ENCODE data around the gene ALDH1A1.

ALDH1A1 gene

DNA sequence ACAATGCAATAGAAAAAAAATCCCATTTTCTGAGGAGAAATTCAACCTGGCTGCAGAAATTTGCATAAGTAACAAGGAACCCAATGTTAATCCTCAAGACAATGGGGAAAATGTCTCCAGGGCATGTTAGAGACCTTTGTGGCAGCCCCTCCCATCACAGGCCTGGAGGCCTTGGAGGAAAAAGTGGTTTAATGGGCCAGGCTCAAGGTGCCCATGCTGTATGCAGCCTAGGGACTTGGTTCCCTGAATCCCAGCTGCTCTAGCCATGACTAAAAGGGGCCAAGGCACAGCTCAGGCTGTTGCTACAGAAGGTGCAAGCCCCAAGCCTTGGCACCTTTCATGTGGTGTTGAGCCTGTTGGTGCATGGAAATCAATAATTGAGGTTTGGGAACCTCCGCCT lies 66.5 kb downstream of the ALDH1A1 start:
- ChIA-PET POLR2A (no interaction called here), CTCF (no interaction called here)
- no peak for DNase-seq (ENCODE audit: extremely low spot score)
- TF ChIP-seq, protein P1, sequence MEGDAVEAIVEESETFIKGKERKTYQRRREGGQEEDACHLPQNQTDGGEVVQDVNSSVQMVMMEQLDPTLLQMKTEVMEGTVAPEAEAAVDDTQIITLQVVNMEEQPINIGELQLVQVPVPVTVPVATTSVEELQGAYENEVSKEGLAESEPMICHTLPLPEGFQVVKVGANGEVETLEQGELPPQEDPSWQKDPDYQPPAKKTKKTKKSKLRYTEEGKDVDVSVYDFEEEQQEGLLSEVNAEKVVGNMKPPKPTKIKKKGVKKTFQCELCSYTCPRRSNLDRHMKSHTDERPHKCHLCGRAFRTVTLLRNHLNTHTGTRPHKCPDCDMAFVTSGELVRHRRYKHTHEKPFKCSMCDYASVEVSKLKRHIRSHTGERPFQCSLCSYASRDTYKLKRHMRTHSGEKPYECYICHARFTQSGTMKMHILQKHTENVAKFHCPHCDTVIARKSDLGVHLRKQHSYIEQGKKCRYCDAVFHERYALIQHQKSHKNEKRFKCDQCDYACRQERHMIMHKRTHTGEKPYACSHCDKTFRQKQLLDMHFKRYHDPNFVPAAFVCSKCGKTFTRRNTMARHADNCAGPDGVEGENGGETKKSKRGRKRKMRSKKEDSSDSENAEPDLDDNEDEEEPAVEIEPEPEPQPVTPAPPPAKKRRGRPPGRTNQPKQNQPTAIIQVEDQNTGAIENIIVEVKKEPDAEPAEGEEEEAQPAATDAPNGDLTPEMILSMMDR (IDR thresholded peaks at IDR 0.05; ENCODE audit: control extremely low read depth, extremely low read depth, low read depth, missing control alignments) = no peak

GRCh38 chr9:72884508-72884907 lies 68.3 kb downstream of the ALDH1A1 start:
- TF ChIP-seq, protein P1 (IDR thresholded peaks at IDR 0.05; ENCODE audit: control extremely low read depth, extremely low read depth, low read depth, missing control alignments) = no peak
- ChIA-PET POLR2A (no interaction called here), CTCF (interaction anchor here (1.4 kb wide), 1 partner anchor 12 kb away, joined by 4 read pairs; no protein-coding TSS in a partner anchor)
- DNase-seq (ENCODE audit: extremely low spot score) = no peak

DNA sequence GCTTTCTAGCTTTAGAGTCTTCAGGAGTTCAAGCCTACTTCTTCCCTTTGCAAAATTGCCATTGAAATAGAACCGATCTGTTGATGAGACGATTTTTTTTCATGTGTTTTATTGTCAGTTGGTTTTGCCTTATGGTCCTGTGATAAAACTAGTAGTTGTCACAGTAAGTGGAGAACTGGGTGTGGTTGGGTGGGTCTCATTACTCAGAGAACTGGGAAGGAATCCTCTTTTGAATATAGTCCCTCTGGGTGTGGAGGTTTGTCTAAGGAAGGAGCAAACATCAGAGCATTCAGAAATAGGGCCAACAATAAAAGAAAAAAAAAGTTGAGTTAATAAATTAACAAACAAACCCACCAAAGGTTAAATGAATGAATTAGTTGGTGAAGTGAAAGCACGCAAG lies 69.0 kb downstream of the ALDH1A1 start:
- POLR2A ChIA-PET = no interaction called here
- TF ChIP-seq, protein P1 (IDR thresholded peaks at IDR 0.05; ENCODE audit: control extremely low read depth, extremely low read depth, low read depth, missing control alignments) = no peak
- DNase-seq (ENCODE audit: extremely low spot score) = no peak
- CTCF ChIA-PET = interaction anchor here (1.4 kb wide), 1 partner anchor 11 kb away, joined by 4 read pairs; no protein-coding TSS in a partner anchor

DNA sequence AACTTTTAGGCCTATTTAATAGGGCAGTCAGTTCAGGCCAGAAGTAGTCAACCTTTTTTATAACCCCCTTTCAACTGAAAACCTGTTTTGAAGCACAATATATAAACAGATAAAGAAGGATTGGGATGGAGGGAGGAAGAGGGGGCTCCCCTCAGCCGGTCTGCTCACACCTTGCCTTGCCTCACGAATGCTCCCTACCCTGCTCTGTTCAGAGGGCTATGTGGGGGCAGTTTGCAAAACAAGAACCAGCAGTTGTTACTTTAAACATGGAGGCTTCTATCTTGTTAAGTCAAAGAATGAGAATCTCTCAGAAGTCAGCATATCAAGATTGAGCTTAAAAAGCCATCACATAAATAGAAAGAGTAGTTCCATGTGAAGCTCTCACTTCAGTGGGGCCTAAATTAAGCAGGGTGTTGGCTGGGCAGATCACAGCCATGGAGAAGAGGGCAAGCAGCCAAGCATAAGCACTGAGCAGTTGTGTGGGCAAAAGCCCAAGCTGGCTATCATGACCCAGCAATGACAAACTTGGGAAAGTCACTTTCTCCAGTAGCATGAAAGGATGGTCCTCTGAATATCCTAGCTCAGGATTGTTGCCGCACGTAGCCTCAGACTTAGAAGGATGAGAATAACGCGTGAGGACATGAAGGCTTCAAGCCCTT lies 70.6 kb downstream of the ALDH1A1 start:
- CTCF ChIA-PET = no interaction called here
- no peak for DNase-seq (ENCODE audit: extremely low spot score)
- POLR2A ChIA-PET = no interaction called here
- TF ChIP-seq, protein P1 (IDR thresholded peaks at IDR 0.05; ENCODE audit: control extremely low read depth, extremely low read depth, low read depth, missing control alignments) = no peak

DNA sequence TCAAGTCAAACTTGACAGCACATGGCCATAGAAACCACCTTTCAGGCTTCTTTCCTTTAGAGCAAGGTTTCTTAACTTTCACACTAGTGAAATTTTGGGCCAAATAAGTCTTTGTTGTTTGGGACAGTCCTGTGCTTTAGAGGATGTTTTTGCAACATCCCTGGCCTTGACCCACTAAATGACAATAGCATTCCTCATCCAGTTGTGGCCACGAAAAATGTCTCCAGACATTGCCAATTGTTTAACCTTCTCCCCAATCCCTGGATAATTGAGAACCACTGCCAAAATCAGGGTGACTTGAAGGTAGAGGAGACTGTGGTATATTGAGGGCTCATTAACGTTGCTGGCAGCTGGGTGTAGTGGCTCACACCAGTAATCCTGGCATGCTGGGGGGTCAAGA lies 72.0 kb downstream of the ALDH1A1 start:
- TF ChIP-seq, protein P1 (IDR thresholded peaks at IDR 0.05; ENCODE audit: control extremely low read depth, extremely low read depth, low read depth, missing control alignments) = no peak
- ChIA-PET CTCF (no interaction called here), POLR2A (no interaction called here)
- DNase-seq (ENCODE audit: extremely low spot score) = no peak

DNA sequence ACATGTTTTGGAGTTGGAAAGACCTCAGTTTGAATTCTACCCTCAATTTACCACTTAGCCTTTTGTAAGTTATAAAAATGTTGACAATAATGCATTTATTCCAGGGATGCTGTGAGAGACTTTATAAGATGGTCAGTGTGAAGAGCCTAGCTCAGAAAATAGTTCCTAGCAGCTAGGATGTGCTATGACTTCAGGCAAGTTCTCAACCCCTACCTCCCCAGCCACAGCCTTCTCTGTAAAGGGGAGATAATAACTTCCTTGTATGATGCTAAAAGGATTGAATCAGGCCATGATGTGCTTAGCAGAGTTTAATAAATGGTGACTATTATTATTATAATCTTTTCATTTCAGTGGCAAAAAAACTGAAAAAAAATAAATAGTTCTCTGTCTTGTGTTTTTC lies 77.6 kb downstream of the ALDH1A1 start:
- ChIA-PET POLR2A (no interaction called here), CTCF (interaction anchor here (1.4 kb wide), 1 partner anchor 15 kb away, joined by 4 read pairs; no protein-coding TSS in a partner anchor)
- TF ChIP-seq, protein P1 (IDR thresholded peaks at IDR 0.05; ENCODE audit: control extremely low read depth, extremely low read depth, low read depth, missing control alignments) = no peak
- DNase-seq (ENCODE audit: extremely low spot score) = no peak

All from GM10248 (cell line).